ENCODE measurements around the gene ZNF793.

ZNF793 gene

GRCh38 chr19:37506387-37507166 is at the start of gene ZNF793:
Gene ZNF793 (plus strand): TSS chr19:37506939. CDS start chr19:37523440, 16,501 bp downstream.
- peak; percentile 78 for DNase-seq

GRCh38 chr19:37466277-37466797 is 40.4 kb upstream of the ZNF793 start:
- no peak for DNase-seq

- peak; percentile 86 for DNase-seq
These were observed 39.7 kb upstream of the ZNF793 start, which contains the start of gene ZNF569 for GRCh38 chr19:37466798-37467607. Gene ZNF569 (minus strand): TSS chr19:37467444. CDS start chr19:37444921, 22,523 bp downstream.

GRCh38 chr19:37467608-37468090 is 39.1 kb upstream of the ZNF793 start:
- DNase-seq = no peak

- DNase-seq = peak; percentile 73
These were observed 37.6 kb upstream of the ZNF793 start, which contains the start of gene ZNF570 for GRCh38 chr19:37468961-37469777. Gene ZNF570 (plus strand): TSS chr19:37469356. CDS start chr19:37470355, 999 bp downstream.

GRCh38 chr19:37470216-37470615 is 36.5 kb upstream of the ZNF793 start:
- no peak for DNase-seq

- no peak for DNase-seq
These were observed 34.6 kb upstream of the ZNF793 start for GRCh38 chr19:37472165-37472564.

GRCh38 chr19:37484406-37485168 is 22.2 kb upstream of the ZNF793 start:
- DNase-seq = no peak

GRCh38 chr19:37492213-37492612 is 14.5 kb upstream of the ZNF793 start:
- DNase-seq = no peak

- DNase-seq = no peak
These were observed 767 bp upstream of the ZNF793 start for GRCh38 chr19:37505958-37506386.

GRCh38 chr19:37507167-37507464 is 377 bp downstream of the ZNF793 start:
- no peak for DNase-seq

GRCh38 chr19:37511186-37511585 is 4.4 kb downstream of the ZNF793 start:
- DNase-seq = no peak

GRCh38 chr19:37511821-37512220 is 5.1 kb downstream of the ZNF793 start:
- no peak for DNase-seq

- no peak for DNase-seq
These were observed 6.7 kb downstream of the ZNF793 start for GRCh38 chr19:37513397-37513796.

GRCh38 chr19:37519890-37520289 is 13.2 kb downstream of the ZNF793 start:
- no peak for DNase-seq

- DNase-seq = no peak
These were observed 30.7 kb downstream of the ZNF793 start for GRCh38 chr19:37537391-37537947.

- no peak for DNase-seq
These were observed 44.6 kb downstream of the ZNF793 start for GRCh38 chr19:37551129-37551993.

GRCh38 chr19:37563518-37563917 is 56.8 kb downstream of the ZNF793 start:
- DNase-seq = no peak

- DNase-seq = no peak
These were observed 58.1 kb downstream of the ZNF793 start for GRCh38 chr19:37564624-37565369.

- DNase-seq = no peak
These were observed 58.6 kb downstream of the ZNF793 start for GRCh38 chr19:37565370-37565669.
